T-helper 9 cell (primary cell): ENCODE data around the gene MKNK2.
A peak's percentile ranks its signal among the peaks of the same experiment; 100 is the strongest.

ENCODE experiments used
- DNase-seq: peaks from one replicate; pipeline ENCODE4 v3.0.0-alpha.2; 2020

The MKNK2 gene

GRCh38 chr19:2026770-2027169 is 24.3 kb downstream of the MKNK2 start:
- DNase-seq: no peak

- DNase-seq: no peak
Observed at GRCh38 chr19:2022289-2022688, 28.8 kb downstream of the MKNK2 start.

GRCh38 chr19:2021453-2022140 is 29.4 kb downstream of the MKNK2 start:
- no peak for DNase-seq

GRCh38 chr19:2018752-2019151 is 32.3 kb downstream of the MKNK2 start:
- DNase-seq: no peak

- peak; percentile 40 for DNase-seq
Observed at GRCh38 chr19:2016041-2016807, 34.8 kb downstream of the MKNK2 start.

GRCh38 chr19:2015608-2015950 is 35.5 kb downstream of the MKNK2 start, which contains the start of gene BTBD2:
Gene BTBD2, minus strand, starts transcription at chr19:2015714. Its CDS starts 11 bp downstream, at chr19:2015703.
- peak; percentile 43 for DNase-seq

- DNase-seq: no peak
Observed at GRCh38 chr19:2014731-2015607, 36.1 kb downstream of the MKNK2 start.

- DNase-seq: no peak
Observed at GRCh38 chr19:2014131-2014571, 36.9 kb downstream of the MKNK2 start.

- DNase-seq: no peak
Observed at GRCh38 chr19:2013683-2013961, 37.4 kb downstream of the MKNK2 start.

- no peak for DNase-seq
Observed at GRCh38 chr19:2012941-2013682, 37.9 kb downstream of the MKNK2 start.

GRCh38 chr19:2011169-2011568 is 39.9 kb downstream of the MKNK2 start:
- no peak for DNase-seq

GRCh38 chr19:2010135-2010668 is 40.8 kb downstream of the MKNK2 start:
- no peak for DNase-seq

GRCh38 chr19:2003874-2004273 is 47.2 kb downstream of the MKNK2 start:
- no peak for DNase-seq

- DNase-seq: no peak
Observed at GRCh38 chr19:1999856-2000515, 51.1 kb downstream of the MKNK2 start.

- DNase-seq: no peak
Observed at GRCh38 chr19:1998712-1999708, 52.0 kb downstream of the MKNK2 start.

- no peak for DNase-seq
Observed at GRCh38 chr19:1997353-1998233, 53.5 kb downstream of the MKNK2 start.

- DNase-seq: no peak
Observed at GRCh38 chr19:1992759-1993260, 58.2 kb downstream of the MKNK2 start.

- no peak for DNase-seq
Observed at GRCh38 chr19:1991018-1991913, 59.8 kb downstream of the MKNK2 start.
